HepG2 (cell line): ENCODE data around the gene CASZ1.

Experiments
- ASH2L ChIP-seq: fragments of 300-600, 200-600 bp; sonication (generic); IDR thresholded peaks from 2 replicates; pipeline ENCODE4 v1.7.0; 2017; ENCODE audit warnings: low read depth, mild to moderate bottlenecking, moderate library complexity, mixed read lengths, low read length; ENCODE audit not compliant: insufficient read length
- RFX5 ChIP-seq: IDR thresholded peaks from 2 replicates; pipeline ENCODE4 v1.6.1; 2011; ENCODE audit warnings: low read depth, low read length, improper control_type of control experiment
- TF ChIP-seq, protein P1 (sequence below): sonication (generic); formaldehyde crosslinking; conservative IDR thresholded peaks from 2 replicates; pipeline ENCODE4 v1.5.0; 2020; ENCODE audit warnings: missing genetic modification reagents
- TF ChIP-seq, protein P2 (sequence below): sonication (generic); formaldehyde crosslinking; IDR thresholded peaks from 2 replicates; pipeline ENCODE4 v1.5.1; 2020; ENCODE audit warnings: mild to moderate bottlenecking, missing genetic modification reagents
- TF ChIP-seq, protein P3 (sequence below): IDR thresholded peaks from 2 replicates; pipeline ENCODE4 v1.6.1; 2012; ENCODE audit warnings: inconsistent platforms

DNA sequence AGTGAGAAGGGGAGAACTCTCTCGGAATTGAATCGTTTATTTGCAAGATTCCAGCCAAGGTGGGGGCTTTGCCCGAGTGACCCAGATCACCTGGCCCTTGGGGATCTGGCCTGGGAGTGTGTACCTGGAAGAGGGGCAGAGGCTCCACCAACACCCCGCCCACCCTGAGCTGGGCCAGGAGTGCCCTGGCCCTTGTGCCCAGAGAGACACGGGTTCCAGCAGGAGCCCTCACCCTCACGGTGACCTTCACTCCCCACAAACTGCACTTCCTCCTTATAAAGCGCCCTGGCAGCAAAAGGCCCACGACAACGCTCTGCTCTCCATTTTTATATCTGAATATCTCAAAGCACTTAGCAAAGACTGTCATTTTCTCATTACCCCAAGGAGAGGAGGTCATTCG, 16.6 kb downstream of the CASZ1 start:
- TF ChIP-seq, protein P1, sequence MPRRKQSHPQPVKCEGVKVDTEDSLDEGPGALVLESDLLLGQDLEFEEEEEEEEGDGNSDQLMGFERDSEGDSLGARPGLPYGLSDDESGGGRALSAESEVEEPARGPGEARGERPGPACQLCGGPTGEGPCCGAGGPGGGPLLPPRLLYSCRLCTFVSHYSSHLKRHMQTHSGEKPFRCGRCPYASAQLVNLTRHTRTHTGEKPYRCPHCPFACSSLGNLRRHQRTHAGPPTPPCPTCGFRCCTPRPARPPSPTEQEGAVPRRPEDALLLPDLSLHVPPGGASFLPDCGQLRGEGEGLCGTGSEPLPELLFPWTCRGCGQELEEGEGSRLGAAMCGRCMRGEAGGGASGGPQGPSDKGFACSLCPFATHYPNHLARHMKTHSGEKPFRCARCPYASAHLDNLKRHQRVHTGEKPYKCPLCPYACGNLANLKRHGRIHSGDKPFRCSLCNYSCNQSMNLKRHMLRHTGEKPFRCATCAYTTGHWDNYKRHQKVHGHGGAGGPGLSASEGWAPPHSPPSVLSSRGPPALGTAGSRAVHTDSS (CRISPR knock-in tag), result no peak
- TF ChIP-seq RFX5 (no peak), ASH2L (no peak)
- TF ChIP-seq, protein P2, sequence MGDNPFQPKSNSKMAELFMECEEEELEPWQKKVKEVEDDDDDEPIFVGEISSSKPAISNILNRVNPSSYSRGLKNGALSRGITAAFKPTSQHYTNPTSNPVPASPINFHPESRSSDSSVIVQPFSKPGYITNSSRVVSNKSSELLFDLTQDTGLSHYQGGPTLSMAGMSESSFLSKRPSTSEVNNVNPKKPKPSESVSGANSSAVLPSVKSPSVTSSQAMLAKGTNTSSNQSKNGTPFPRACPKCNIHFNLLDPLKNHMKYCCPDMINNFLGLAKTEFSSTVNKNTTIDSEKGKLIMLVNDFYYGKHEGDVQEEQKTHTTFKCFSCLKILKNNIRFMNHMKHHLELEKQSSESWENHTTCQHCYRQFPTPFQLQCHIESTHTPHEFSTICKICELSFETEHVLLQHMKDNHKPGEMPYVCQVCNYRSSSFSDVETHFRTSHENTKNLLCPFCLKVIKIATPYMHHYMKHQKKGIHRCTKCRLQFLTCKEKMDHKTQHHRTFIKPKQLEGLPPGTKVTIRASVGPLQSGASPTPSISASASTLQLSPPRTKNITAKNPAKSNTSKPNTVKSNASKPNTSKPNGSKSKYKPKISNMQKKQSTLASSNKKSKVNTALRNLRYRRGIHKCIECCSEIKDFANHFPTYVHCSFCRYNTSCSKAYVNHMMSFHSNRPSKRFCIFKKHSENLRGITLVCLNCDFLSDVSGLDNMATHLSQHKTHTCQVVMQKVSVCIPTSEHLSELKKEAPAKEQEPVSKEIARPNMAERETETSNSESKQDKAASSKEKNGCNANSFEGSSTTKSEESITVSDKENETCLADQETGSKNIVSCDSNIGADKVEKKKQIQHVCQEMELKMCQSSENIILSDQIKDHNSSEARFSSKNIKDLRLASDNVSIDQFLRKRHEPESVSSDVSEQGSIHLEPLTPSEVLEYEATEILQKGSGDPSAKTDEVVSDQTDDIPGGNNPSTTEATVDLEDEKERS (CRISPR knock-in tag), result no peak
- TF ChIP-seq, protein P3, sequence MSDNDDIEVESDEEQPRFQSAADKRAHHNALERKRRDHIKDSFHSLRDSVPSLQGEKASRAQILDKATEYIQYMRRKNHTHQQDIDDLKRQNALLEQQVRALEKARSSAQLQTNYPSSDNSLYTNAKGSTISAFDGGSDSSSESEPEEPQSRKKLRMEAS, result no peak
